Bronchial epithelial cell (primary cell): ENCODE results near the gene ZNF117. TPM values are rescaled to one million over a fixed set of nuclear protein-coding genes. Genes with fewer than 3 reads are reported as not detected.
"Not testable (repeated sequence)": the region's sequence is repeated elsewhere in the genome, so short reads cannot be mapped to it uniquely, and the experiment has no call there.

Source experiments
- DNase-seq: peaks from one replicate; pipeline ENCODE4 v3.0.0-alpha.2; 2010; ENCODE audit warnings: low read depth
- FAIRE-seq: peaks from 2 replicates; lab custom pipeline; 2011; peaks lifted over from hg19 to GRCh38; lab: Jason Lieb, UNC
- H3K27me3 ChIP-seq: 2 replicates; pipeline ENCODE4 v1.5.1; 2011; ENCODE audit warnings: low read length; ENCODE audit not compliant: control insufficient read depth, insufficient read depth
- H3K36me3 ChIP-seq: 2 replicates; pipeline ENCODE4 v1.5.1; 2011; ENCODE audit warnings: low read length; ENCODE audit not compliant: control insufficient read depth, insufficient read depth
- H3K4me3 ChIP-seq: 2 replicates; pipeline ENCODE4 v1.5.1; 2011; ENCODE audit warnings: mild to moderate bottlenecking, low read depth, low read length, control low read depth
- CTCF ChIP-seq: IDR thresholded peaks from 2 replicates; pipeline ENCODE4 v1.5.1; 2011; ENCODE audit warnings: mild to moderate bottlenecking, moderate library complexity, low read length, control low read depth, inconsistent platforms; ENCODE audit not compliant: insufficient read depth, severe bottlenecking
- total RNA-seq: library from RNA; depleted of rRNA; stranded (reverse); fragments of >200 nt; gene quantifications from 2 replicates; pipeline ENCODE4 v1.2.1, GENCODE V29; 2014

Gene ZNF117
- total RNA-seq, result 5.8 and 20.4 TPM in 2 replicates

- no peak for DNase-seq
- H3K4me3 ChIP-seq, result no peak within 1 kb of the TSS
- peaks cover 4% of the 10 kb centered on the region for H3K36me3 ChIP-seq
- no peak for FAIRE-seq
- TF ChIP-seq CTCF, result no peak
- H3K27me3 ChIP-seq, result no peaks in the 10 kb centered on the region
These were observed at the start of gene ZNF117 for GRCh38 chr7:64990936-64991335. ZNF117 (minus strand) TSS chr7:64991036.

DNA sequence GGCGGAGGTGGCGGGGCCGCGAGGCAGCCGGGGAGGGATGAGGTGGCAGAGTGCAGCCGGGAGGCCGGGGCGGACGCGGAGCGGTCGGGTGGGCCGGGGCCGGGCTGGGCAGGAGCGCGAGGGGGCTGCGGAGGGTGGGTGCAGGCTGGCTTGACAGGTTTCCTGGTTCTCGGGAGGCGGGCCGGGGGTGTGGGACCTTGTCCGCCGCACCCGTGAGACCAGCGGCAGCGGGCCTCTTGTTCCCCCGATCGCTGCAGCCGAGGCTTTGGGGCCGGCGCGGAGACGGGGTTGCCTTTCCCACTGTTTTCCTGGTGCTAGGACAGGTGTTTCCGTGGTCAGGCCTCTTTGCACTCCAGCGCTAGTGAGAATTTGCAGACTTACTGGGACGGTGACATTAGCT, 47.9 kb upstream of the ZNF117 start:
- FAIRE-seq, H3K27me3 ChIP-seq, H3K36me3 ChIP-seq: not testable (repeated sequence)
- H3K4me3 ChIP-seq, result peak overlapping the region; percentile 69
- peak; percentile 11 for DNase-seq

- FAIRE-seq (no peak), DNase-seq (peak; percentile 63)
- no peaks in the 10 kb centered on the region for H3K36me3 ChIP-seq
- no peaks in the 10 kb centered on the region for H3K27me3 ChIP-seq
- peak overlapping the region; percentile 69 for H3K4me3 ChIP-seq
- TF ChIP-seq CTCF, result no peak
These were observed 47.2 kb upstream of the ZNF117 start for GRCh38 chr7:65037740-65038688.

DNA sequence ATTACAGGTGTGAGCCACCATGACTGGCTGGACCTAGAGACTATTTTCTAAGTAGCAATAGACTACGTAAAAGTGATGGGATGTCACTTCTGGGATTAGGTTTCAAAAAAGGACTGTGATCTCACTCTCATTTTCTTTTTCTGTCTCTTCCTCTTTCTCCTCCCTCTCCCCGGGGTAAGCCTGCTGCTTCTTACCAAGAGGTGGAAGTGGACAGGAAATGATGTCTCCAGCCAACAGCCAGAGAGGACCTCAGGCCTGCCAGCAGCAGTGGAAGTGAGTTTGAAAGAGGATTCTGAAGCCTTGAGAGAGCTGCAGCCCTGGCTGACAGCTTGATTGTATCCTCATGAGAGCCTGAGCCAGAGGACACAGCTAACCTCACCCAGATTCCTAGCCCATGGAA, 45.7 kb upstream of the ZNF117 start:
- FAIRE-seq, DNase-seq, H3K27me3 ChIP-seq, H3K4me3 ChIP-seq, H3K36me3 ChIP-seq: not testable (repeated sequence)

- not testable (repeated sequence) for H3K4me3 ChIP-seq, DNase-seq, FAIRE-seq, H3K27me3 ChIP-seq, H3K36me3 ChIP-seq
These were observed 44.6 kb upstream of the ZNF117 start for GRCh38 chr7:65035469-65035868.

DNA sequence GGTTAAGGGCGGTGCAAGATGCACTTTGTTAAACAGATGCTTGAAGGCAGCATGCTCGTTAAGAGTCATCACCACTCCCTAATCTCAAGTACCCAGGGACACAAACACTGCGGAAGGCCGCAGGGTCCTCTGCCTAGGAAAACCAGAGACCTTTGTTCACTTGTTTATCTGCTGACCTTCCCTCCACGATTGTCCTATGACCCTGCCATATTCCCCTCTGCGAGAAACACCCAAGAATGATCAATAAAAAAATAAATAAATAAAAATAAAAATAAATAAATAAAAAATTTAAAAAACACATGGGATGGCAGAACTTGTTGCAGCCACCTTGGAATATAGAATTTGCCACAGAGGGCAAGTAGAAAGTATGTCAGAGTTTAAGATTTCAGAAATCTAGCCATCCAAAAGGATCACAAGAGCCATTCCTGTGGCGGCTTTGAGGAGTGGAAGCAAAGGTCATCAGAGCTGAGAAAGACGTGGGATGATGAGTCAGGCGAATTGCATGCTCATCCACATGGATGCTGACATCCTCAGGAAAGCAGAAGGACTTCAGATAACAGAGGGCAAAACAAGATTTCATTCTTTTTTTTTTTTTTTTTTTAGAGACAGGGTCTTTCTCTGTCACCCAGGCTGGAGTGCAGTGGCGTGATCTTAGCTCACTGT, 43.4 kb upstream of the ZNF117 start:
- H3K4me3 ChIP-seq, FAIRE-seq, DNase-seq, H3K27me3 ChIP-seq, H3K36me3 ChIP-seq: not testable (repeated sequence)

GRCh38 chr7:65033391-65033790, 42.6 kb upstream of the ZNF117 start:
- not testable (repeated sequence) for FAIRE-seq, H3K27me3 ChIP-seq, DNase-seq, H3K36me3 ChIP-seq, H3K4me3 ChIP-seq

GRCh38 chr7:65025023-65025422, 34.2 kb upstream of the ZNF117 start:
- FAIRE-seq, H3K27me3 ChIP-seq, DNase-seq, H3K4me3 ChIP-seq, H3K36me3 ChIP-seq: not testable (repeated sequence)

DNA sequence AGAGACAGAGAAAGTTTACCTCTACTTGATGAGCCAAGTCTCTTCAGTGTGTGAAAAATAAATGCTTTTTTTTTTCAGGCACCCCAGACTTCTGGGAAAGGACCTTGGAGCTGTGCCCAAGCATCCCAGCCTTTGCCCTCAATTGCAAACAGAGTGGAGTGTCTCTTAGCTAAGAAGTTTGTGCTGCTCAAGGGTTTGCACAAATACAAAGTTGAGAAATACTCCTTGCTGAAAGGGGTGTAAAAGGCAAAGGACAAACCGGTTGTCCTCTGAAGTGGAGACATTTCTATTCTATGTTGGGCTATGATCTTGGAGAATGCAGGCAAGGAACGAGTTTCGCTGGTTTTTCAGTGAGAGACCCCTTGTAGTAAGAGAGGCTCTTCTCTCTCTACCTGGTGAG, 30.1 kb upstream of the ZNF117 start:
- not testable (repeated sequence) for FAIRE-seq, H3K27me3 ChIP-seq, H3K36me3 ChIP-seq, H3K4me3 ChIP-seq, DNase-seq

DNA sequence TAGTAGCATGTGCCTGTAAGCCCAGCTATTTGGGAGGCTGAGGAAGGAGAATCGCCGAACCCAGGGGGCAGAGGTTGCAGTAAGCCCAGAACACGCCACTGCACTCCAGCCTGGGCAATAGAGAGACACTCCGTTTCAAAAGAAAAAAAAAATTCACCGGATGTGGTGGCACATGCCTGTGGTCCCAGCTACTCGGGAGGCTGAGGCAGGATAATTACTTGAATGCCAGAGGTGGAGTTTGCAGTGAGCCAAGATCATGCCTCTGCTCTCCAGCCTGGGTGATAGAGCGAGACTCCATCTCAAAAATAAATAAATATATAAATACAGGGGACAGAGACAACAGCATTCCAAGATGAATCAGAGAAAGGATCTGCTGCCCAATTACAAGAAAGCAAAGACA, 19.0 kb upstream of the ZNF117 start:
- not testable (repeated sequence) for H3K4me3 ChIP-seq, FAIRE-seq, DNase-seq, H3K36me3 ChIP-seq, H3K27me3 ChIP-seq

- FAIRE-seq, H3K27me3 ChIP-seq, H3K4me3 ChIP-seq, DNase-seq, H3K36me3 ChIP-seq: not testable (repeated sequence)
These were observed 18.6 kb upstream of the ZNF117 start for GRCh38 chr7:65009394-65009793.

- H3K36me3 ChIP-seq, H3K4me3 ChIP-seq, H3K27me3 ChIP-seq, DNase-seq, FAIRE-seq: not testable (repeated sequence)
These were observed 16.2 kb upstream of the ZNF117 start for GRCh38 chr7:65007036-65007435.
